Measurements from ENCODE around the gene RAP1GAP. TPM values are rescaled to one million over a fixed set of nuclear protein-coding genes. Genes with fewer than 3 reads are reported as not detected.
A peak's percentile ranks its signal among the peaks of the same experiment; 100 is the strongest.
"Not testable (repeated sequence)": the region's sequence is repeated elsewhere in the genome, so short reads cannot be mapped to it uniquely, and the experiment has no call there.

The RAP1GAP gene
- total RNA-seq, 1 experiment from 2014 or later: 0.08 TPM

DNA sequence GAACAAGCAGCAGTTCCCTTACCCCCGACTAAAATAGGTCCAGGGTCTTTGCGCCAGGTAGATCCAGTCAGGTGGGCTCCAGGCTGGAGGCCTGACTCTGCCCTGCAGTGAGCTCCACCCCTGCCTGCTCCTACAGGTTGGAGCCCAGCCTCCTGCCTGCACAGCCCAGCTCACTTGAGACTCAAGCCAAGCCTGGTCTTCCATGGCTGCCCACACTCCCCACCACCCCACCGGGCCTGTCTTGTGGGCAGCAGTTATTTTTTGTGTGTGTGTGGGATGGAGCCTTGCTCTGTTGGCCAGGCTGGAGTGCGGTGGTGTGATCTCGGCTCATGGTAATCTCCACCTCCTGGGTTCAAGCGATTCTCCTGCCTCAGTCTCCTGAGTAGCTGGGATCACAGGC lies 28.5 kb downstream of the RAP1GAP start:
- Histone ChIP-seq H3K4me1 (replicated peaks) (peaks cover 12% of the 10 kb centered on the region), H3K4me3 (no peak overlapping the region), H3K27me3 (replicated peaks) (peaks cover 6% of the 10 kb centered on the region; the same call in 1 of the 2 replicates), H3K36me3 (no peaks in the 10 kb centered on the region), H3K27ac (no peak overlapping the region), H3K9me3 (replicated peaks) (no peaks in the 10 kb centered on the region)
- DNase-seq (ENCODE audit: low read depth in 1 of 2, low spot score in 2 of 2): no peak

DNA sequence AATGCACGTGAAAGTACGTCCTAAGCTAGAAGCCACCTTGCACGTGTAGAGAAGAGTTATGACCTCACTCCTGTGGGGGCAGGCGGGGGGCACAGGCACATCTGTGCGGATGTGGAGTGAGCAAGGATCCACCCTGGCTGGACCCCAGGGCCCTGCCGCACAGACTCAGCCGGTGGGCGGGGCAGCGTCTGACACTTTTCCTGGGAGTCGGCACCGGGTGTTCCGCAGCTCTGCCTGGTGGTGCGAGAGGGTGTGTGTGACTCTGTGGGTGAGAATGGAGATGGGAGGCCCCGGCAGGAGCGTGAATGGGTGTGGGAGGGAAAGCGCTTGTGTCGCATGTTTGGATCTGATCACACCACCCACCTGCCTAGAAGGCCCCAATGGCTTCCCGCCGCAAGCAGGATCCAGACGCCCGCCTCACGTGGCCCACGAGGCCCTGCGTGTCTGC lies 29.5 kb downstream of the RAP1GAP start:
- no peak overlapping the region for H3K4me3 ChIP-seq
- no peaks in the 10 kb centered on the region for H3K9me3 ChIP-seq (replicated peaks)
- H3K36me3 ChIP-seq: no peaks in the 10 kb centered on the region
- H3K4me1 ChIP-seq (replicated peaks): peaks cover 12% of the 10 kb centered on the region
- peaks cover 6% of the 10 kb centered on the region; the same call in 1 of the 2 replicates for H3K27me3 ChIP-seq (replicated peaks)
- no peak overlapping the region for H3K27ac ChIP-seq
- DNase-seq (ENCODE audit: low read depth in 1 of 2, low spot score in 2 of 2): no peak

DNA sequence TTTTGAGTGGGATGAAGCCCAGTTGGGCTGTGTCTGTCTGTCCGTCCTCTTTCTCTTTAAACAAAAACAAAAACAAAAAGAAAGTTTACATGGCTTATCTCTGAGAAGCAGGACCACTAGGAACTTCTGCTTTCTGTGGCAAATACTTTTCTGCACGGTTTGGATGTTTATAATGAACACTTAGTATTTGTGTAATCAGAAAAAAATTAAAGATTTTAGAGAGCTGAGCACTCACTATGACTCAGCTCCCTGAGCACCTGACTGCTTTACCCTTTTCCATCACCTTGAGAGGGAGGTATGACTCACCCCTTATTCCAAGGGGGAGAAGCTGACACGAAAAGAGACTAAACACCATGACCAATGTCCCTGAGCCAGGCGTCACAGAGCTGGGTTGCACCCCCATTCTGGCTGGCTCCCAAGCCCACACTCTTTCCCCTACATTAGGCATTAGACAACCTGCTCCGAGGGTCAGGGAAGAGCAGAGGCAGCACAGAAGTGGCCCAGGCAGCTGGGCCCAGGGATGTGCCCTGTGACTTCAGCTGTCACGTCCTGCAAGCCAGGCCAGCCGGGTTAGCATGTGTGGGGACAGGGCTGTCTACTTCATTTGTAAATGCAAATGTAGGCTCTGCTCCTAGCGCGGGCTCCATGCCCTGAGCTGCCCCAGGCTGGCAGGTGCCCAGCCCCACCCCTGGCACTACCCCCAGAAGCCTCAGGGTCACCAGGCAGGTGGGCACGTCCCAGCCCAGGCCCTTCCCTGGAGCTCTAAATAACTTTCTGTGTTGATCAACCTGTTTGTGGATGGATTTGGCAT lies 30.4 kb downstream of the RAP1GAP start:
- Histone ChIP-seq H3K4me1 (replicated peaks) (peaks cover 12% of the 10 kb centered on the region), H3K4me3 (no peak overlapping the region), H3K9me3 (replicated peaks) (no peaks in the 10 kb centered on the region), H3K36me3 (no peaks in the 10 kb centered on the region), H3K27me3 (replicated peaks) (peaks cover 3% of the 10 kb centered on the region; the same call in 1 of the 2 replicates), H3K27ac (no peak overlapping the region)
- peak in 1 of 2 experiments; percentile 45 for DNase-seq (ENCODE audit: low read depth in 1 of 2, low spot score in 2 of 2)

- Histone ChIP-seq H3K27ac (no peak overlapping the region), H3K36me3 (no peaks in the 10 kb centered on the region), H3K9me3 (replicated peaks) (no peaks in the 10 kb centered on the region), H3K4me3 (no peak overlapping the region), H3K27me3 (replicated peaks) (peaks cover 3% of the 10 kb centered on the region; the same call in 1 of the 2 replicates), H3K4me1 (replicated peaks) (peaks cover 12% of the 10 kb centered on the region)
- DNase-seq (ENCODE audit: low read depth in 1 of 2, low spot score in 2 of 2): no peak
Observed at GRCh38 chr1:21637514-21637913, 31.6 kb downstream of the RAP1GAP start.

GRCh38 chr1:21636029-21636428 lies 33.1 kb downstream of the RAP1GAP start:
- H3K9me3 ChIP-seq (replicated peaks): no peaks in the 10 kb centered on the region
- peaks cover 3% of the 10 kb centered on the region; the same call in 1 of the 2 replicates for H3K27me3 ChIP-seq (replicated peaks)
- no peaks in the 10 kb centered on the region for H3K36me3 ChIP-seq
- DNase-seq (ENCODE audit: low read depth in 1 of 2, low spot score in 2 of 2): no peak
- peaks cover 13% of the 10 kb centered on the region for H3K4me1 ChIP-seq (replicated peaks)
- no peak overlapping the region for H3K4me3 ChIP-seq
- H3K27ac ChIP-seq: no peak overlapping the region

- Histone ChIP-seq H3K4me1 (replicated peaks) (peaks cover 21% of the 10 kb centered on the region), H3K9me3 (replicated peaks) (no peaks in the 10 kb centered on the region), H3K4me3 (no peak overlapping the region), H3K27me3 (replicated peaks) (peaks cover 3% of the 10 kb centered on the region; the same call in 1 of the 2 replicates), H3K36me3 (no peaks in the 10 kb centered on the region), H3K27ac (no peak overlapping the region)
- DNase-seq (ENCODE audit: low read depth in 1 of 2, low spot score in 2 of 2): no peak
Observed at GRCh38 chr1:21634806-21635535, 34.2 kb downstream of the RAP1GAP start.

GRCh38 chr1:21633992-21634805 lies 35.0 kb downstream of the RAP1GAP start:
- Histone ChIP-seq H3K4me3 (no peak overlapping the region), H3K27ac (no peak overlapping the region), H3K9me3 (replicated peaks) (no peaks in the 10 kb centered on the region), H3K36me3 (no peaks in the 10 kb centered on the region), H3K4me1 (replicated peaks) (peaks cover 17% of the 10 kb centered on the region), H3K27me3 (replicated peaks) (peaks cover 3% of the 10 kb centered on the region; the same call in 1 of the 2 replicates)
- DNase-seq (ENCODE audit: low read depth in 1 of 2, low spot score in 2 of 2): no peak

DNA sequence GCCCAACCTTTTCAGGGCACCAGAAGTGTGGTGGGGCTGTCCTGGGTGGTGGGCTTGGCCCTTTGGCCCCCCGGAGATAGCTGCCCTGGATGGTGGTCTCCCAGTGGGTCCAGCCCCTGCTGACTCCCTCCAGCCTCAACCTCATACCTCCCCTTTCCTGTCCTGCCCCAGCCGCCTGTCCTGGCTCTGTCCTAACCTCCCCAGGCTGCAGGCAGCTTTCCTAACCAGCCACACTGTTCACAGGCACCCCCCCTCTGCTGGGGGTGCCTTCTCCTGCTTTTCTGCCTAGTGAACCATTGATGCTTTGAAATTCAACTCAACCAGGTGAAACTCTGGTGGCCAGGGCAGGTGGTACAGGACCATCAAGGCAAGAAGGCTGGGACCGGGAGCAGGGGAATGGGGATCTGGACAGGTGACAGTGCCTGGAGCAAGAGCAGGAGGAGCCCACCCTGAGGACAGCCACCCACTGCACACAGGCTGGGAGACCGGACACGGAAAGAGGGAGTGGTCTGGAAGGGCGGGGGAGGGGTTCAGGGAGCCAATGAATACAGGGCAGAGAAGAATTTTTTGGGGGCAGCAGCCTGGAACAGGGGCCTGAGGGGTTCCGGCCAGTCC lies 35.9 kb downstream of the RAP1GAP start:
- no peaks in the 10 kb centered on the region for H3K9me3 ChIP-seq (replicated peaks)
- no peak for DNase-seq (ENCODE audit: low read depth in 1 of 2, low spot score in 2 of 2)
- H3K36me3 ChIP-seq: no peaks in the 10 kb centered on the region
- peaks cover 3% of the 10 kb centered on the region; the same call in 1 of the 2 replicates for H3K27me3 ChIP-seq (replicated peaks)
- peaks cover 9% of the 10 kb centered on the region for H3K4me1 ChIP-seq (replicated peaks)
- H3K4me3 ChIP-seq: no peak overlapping the region
- no peak overlapping the region for H3K27ac ChIP-seq

DNA sequence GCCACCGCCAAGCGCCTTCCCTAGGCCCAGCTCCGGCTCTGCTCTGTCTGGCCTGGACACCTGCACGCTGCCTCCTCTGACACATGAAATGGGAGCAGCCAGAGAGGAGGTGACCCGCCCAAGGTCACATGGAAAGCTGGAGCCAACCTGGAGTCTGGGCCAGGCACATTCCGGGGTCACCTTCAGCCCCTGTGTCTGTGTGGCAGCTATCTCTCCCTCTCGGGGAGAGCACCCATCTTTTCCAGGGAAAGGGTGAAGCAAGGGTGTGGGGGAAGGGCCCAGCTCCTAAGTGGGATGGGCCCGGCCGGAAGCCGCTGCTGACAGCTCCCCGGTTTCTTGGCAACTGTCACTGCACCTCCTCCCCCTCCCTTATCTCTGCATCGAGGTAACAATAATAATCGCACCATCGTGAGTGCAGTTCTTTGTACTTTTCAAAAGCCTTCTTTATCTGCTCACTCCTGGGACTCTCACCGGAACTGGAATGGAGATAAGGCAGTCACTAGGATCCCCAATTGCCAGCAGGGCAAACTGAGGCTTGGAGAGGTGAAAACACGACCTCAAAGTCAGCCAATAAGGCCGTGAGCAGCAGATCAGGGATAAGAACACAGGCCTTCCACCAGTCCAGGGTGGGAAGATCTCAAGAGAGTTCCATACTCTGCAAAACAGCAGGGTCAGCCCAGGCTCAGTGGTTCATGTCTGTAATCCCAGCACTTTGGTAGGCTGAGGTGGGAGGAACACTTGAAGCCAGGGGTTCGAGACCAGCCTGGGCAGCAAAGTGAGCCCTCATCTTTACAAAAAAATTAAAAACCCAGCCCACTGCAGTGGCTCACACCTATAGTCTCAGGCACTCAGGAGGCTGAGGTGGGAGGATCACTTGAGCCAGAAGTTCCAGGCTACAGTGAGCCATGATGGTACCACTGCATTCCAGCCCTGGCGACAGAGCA lies 36.9 kb downstream of the RAP1GAP start:
- H3K27me3 ChIP-seq (replicated peaks): no peaks in the 10 kb centered on the region
- no peaks in the 10 kb centered on the region for H3K9me3 ChIP-seq (replicated peaks)
- no peaks in the 10 kb centered on the region for H3K36me3 ChIP-seq
- H3K27ac ChIP-seq: no peak overlapping the region
- peaks cover 15% of the 10 kb centered on the region for H3K4me1 ChIP-seq (replicated peaks)
- no peak overlapping the region for H3K4me3 ChIP-seq
- DNase-seq (ENCODE audit: low read depth in 1 of 2, low spot score in 2 of 2): no peak

- H3K27ac ChIP-seq; H3K27me3 ChIP-seq (replicated peaks); DNase-seq (ENCODE audit: low read depth in 1 of 2, low spot score in 2 of 2); H3K4me3 ChIP-seq; H3K36me3 ChIP-seq; H3K9me3 ChIP-seq (replicated peaks): not testable (repeated sequence)
- H3K4me1 ChIP-seq (replicated peaks): peaks cover 21% of the 10 kb centered on the region
Observed at GRCh38 chr1:21631590-21631943, 37.6 kb downstream of the RAP1GAP start.

GRCh38 chr1:21630571-21631343 lies 38.4 kb downstream of the RAP1GAP start:
- Histone ChIP-seq H3K27me3 (replicated peaks) (no peaks in the 10 kb centered on the region), H3K9me3 (replicated peaks) (no peaks in the 10 kb centered on the region), H3K27ac (no peak overlapping the region), H3K4me1 (replicated peaks) (peaks cover 22% of the 10 kb centered on the region), H3K4me3 (no peak overlapping the region), H3K36me3 (no peaks in the 10 kb centered on the region)
- no peak for DNase-seq (ENCODE audit: low read depth in 1 of 2, low spot score in 2 of 2)

DNA sequence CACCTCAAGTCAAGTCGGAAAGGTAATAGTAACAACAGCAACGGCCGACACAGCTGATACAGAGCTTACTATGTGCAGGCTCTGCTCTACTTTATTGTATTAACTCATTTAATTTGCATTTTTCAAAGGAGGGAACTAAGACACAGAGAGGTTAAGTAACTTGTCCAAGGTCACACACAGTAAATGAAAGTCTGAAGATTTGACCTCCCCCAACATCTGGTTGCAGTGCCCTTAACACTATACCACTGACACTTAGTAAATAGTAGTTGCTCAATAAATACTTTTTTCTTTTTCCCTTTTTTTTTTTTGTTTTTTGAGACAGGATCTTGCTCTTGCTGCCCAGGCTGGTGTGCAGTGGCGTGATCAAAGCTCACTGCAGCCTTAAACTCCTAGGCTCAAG lies 39.2 kb downstream of the RAP1GAP start:
- Histone ChIP-seq H3K4me1 (replicated peaks) (peaks cover 22% of the 10 kb centered on the region), H3K27me3 (replicated peaks) (no peaks in the 10 kb centered on the region)

More for the DNA sequence above, 39.2 kb downstream of the RAP1GAP start:
- Histone ChIP-seq H3K9me3 (replicated peaks) (no peaks in the 10 kb centered on the region), H3K4me3 (no peak overlapping the region), H3K27ac (no peak overlapping the region), H3K36me3 (no peaks in the 10 kb centered on the region)
- DNase-seq (ENCODE audit: low read depth in 1 of 2, low spot score in 2 of 2): no peak
